Stomach (tissue), 4 donors: Measurements from ENCODE around the gene ARHGAP24.

Source experiments
- CTCF ChIP-seq, 7 experiments: fragments of 450-650 bp in 4 of 7; fragments of 200-600 bp in 3 of 7; sonication (generic) in 3 of 7; IDR thresholded peaks; one replicate each; pipeline ENCODE4 v1.5.1; 2016 to 2019; ENCODE audit warnings: antibody characterized with exemption in 7 of 7, control low read depth in 2 of 7, mild to moderate bottlenecking in 1 of 7
- EP300 ChIP-seq: sonication (generic); formaldehyde crosslinking; IDR thresholded peaks from one replicate; pipeline ENCODE4 v1.6.1; 2017; ENCODE audit warnings: antibody characterized with exemption

GRCh38 chr4:85489273-85489981 is 14.5 kb downstream of the ARHGAP24 start:
- TF ChIP-seq CTCF (IDR thresholded peaks at IDR 0.05) (no peak), EP300 (no peak)
